ENCODE measurements around the gene NHSL1.

DNA sequence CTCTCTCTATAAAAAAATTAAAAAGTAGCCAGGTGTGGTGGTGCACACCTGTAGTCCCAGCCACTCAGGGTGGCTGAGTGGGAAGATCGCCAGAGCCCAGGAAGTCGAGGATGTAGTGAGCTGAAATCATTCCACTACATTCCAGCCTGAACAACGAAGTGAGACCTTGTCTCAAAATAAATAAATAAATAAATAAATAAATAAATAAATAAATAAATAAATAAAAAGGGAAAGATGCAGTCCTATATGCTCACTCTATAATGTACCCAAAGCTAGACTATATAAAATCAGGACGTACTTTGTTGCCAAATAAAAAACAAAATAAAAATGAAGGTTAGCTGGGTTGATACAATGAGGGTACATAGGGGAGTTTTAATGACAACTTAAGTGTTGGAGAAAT is 26.1 kb upstream of the NHSL1 start:
- TF ChIP-seq POLR2A (IDR thresholded peaks at IDR 0.05) (no peak), CTCF (IDR thresholded peaks at IDR 0.05) (no peak)
